GM21717 (cell line): ENCODE data around the gene ACVR1B.
A peak's percentile ranks its signal among the peaks of the same experiment; 100 is the strongest.

ENCODE experiments used
- ATAC-seq: cut with Tn5 transposase; IDR thresholded peaks from one replicate; pipeline ENCODE4 v1.9.1; 2021; ENCODE audit warnings: mild to moderate bottlenecking, moderate library complexity; ENCODE audit not compliant: unreplicated experiment

Gene ACVR1B

GRCh38 chr12:52019113-52019770 lies 67.7 kb downstream of the ACVR1B start:
- no peak for ATAC-seq

GRCh38 chr12:52020539-52021336 lies 69.2 kb downstream of the ACVR1B start:
- no peak for ATAC-seq

GRCh38 chr12:52022841-52023181 lies 71.3 kb downstream of the ACVR1B start:
- no peak for ATAC-seq

- ATAC-seq = no peak
Measured at GRCh38 chr12:52023182-52023975, 71.9 kb downstream of the ACVR1B start.

- no peak for ATAC-seq
Measured at GRCh38 chr12:52023976-52024688, 72.6 kb downstream of the ACVR1B start.

- ATAC-seq = no peak
Measured at GRCh38 chr12:52024845-52025230, 73.3 kb downstream of the ACVR1B start.

- no peak for ATAC-seq
Measured at GRCh38 chr12:52026263-52026662, 74.8 kb downstream of the ACVR1B start.

GRCh38 chr12:52027085-52027843 lies 75.8 kb downstream of the ACVR1B start:
- ATAC-seq = no peak

GRCh38 chr12:52029685-52030084 lies 78.2 kb downstream of the ACVR1B start:
- ATAC-seq = no peak

- ATAC-seq = no peak
Measured at GRCh38 chr12:52032446-52032803, 80.9 kb downstream of the ACVR1B start.

- peak; percentile 87 for ATAC-seq
Measured at GRCh38 chr12:52032804-52033445, 81.4 kb downstream of the ACVR1B start.

GRCh38 chr12:52033446-52034140 lies 82.1 kb downstream of the ACVR1B start:
- ATAC-seq = no peak

- no peak for ATAC-seq
Measured at GRCh38 chr12:52035190-52035589, 83.7 kb downstream of the ACVR1B start.

GRCh38 chr12:52035926-52036325 lies 84.4 kb downstream of the ACVR1B start:
- ATAC-seq = no peak

- no peak for ATAC-seq
Measured at GRCh38 chr12:52036587-52037171, 85.2 kb downstream of the ACVR1B start.

GRCh38 chr12:52037248-52037861 lies 85.9 kb downstream of the ACVR1B start:
- no peak for ATAC-seq

GRCh38 chr12:52038447-52038846 lies 86.9 kb downstream of the ACVR1B start:
- ATAC-seq = no peak

- no peak for ATAC-seq
Measured at GRCh38 chr12:52041035-52041434, 89.5 kb downstream of the ACVR1B start.

- ATAC-seq = no peak
Measured at GRCh38 chr12:52041695-52042123, 90.2 kb downstream of the ACVR1B start.
